HG03439 (cell line): ENCODE data around the gene FRG1.
"Not testable (repeated sequence)": the region's sequence is repeated elsewhere in the genome, so short reads cannot be mapped to it uniquely, and the experiment has no call there.

ENCODE experiments used
- ATAC-seq: cut with Tn5 transposase; IDR thresholded peaks from one replicate; pipeline ENCODE4 v1.9.1; 2021; ENCODE audit warnings: mild to moderate bottlenecking, moderate library complexity; ENCODE audit not compliant: unreplicated experiment

Gene FRG1

GRCh38 chr4:189940178-189941004 lies at the start of gene FRG1:
TSS of gene FRG1 (plus strand) at chr4:189940872. CDS start at chr4:189941010, 138 bp downstream.
- ATAC-seq: peak; percentile 100

DNA sequence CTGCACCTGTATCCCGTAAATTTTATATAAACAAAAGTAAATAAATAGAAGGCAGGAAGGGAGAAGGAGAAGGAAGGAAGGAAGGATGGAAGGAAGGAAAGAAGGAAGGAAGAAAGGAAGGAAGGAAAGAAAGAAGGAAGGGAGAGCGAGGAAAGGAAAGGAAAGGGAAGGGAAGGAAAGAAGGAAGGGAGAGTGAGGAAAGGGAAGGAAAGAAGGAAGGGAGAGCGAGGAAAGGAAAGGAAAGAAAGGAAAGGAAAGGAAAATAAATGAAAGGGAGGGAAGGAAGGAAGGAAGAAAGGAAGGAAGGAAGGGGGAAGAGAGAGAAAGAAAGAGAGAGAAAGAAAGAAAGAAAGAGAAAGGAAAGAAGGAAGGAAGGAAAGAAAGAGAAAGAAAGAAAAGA lies 43.0 kb upstream of the FRG1 start:
- no peak for ATAC-seq

DNA sequence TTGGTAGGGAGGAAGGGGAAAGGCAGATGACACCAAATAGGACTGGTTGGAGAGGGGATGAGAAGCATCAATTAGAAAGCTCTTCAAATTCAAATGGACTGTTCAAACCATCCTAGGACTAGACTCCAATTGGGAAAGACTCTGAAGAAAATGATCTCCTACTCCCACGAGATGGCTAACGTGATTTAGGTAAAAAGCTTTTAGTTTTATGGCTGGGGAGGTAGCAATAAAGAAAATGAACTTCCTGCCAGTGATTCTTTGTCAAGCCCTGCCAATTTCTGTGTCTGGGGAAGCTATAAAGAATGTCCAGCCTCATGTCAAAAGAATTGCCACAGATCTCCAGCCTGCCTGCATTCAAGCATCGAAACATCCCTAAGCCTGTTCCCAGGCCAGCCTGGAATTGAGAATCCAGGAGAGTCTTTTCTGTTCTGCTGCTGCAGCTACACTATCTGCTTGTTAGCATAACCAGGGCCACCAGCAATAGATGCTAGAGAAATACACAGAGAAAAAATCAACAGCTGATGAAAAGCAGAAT lies 41.1 kb upstream of the FRG1 start:
- ATAC-seq: not testable (repeated sequence)

DNA sequence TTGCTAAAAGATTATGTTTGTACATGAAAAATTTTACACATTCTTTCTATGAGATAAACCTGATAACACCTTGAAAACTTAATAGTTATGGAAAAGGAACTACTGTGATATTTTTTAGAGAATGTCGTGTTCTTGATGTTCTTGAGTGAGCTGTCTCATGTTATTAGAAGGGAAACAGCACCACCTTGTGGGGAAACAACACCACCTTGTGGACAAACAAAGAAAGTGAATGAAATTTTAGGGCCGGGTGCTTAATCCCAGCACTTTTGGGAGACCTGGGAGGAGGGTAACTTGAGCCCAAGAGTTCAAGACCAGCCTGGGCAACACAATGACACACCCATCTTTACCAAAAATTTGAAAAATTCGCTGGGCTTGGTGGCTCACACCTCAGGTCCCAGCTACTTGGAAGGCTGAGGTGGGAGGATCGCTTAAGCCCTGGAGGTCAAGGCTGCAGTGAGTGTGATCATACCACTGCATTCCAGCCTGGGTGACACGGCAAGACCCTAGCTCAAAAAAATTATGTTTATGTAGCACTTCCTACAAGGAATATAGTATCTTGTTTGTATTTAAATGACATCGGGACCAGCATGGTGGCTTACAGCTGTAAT lies 36.1 kb upstream of the FRG1 start:
- ATAC-seq: not testable (repeated sequence)

- no peak for ATAC-seq
Observed at GRCh38 chr4:189912170-189912569, 28.5 kb upstream of the FRG1 start.

DNA sequence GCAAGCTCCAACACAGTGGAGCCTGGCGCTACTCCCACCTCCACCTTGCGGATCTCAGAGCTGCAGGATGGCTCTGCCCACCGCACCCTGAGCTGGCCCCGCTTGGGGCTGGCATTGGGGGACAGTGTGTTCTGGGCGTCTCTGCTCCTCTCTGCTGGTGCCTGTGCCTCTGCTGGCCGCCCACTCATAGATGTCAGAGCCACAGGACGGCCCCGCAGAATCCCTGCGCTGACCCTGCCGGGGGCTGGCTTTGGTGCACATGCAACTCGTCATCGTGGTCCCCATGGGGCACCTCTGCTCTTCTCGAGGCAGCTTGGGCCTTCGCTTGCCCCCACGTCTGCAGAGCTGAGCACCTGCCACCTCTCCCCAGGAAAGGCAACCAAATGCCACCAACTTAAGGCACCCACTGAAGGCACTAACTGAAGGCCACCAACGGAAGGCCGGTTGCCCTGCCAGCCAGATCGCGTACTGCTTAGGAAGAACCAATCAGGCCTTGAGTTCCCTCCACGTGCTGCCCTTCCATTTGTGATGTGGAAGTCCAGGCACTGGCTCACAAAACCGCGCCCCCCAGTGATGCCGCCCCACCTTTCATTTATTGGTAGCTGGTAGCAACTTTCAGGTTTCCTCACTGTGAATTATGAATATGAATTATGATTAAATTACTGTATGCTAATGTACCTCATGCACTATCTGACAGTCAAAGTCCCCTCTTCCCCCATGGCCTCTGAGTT lies 23.3 kb upstream of the FRG1 start:
- no peak for ATAC-seq

GRCh38 chr4:189921058-189921457 lies 19.6 kb upstream of the FRG1 start:
- no peak for ATAC-seq

- ATAC-seq: not testable (repeated sequence)
Observed at GRCh38 chr4:189926742-189927141, 13.9 kb upstream of the FRG1 start.

- no peak for ATAC-seq
Observed at GRCh38 chr4:189941005-189941450, 356 bp downstream of the FRG1 start.

- ATAC-seq: not testable (repeated sequence)
Observed at GRCh38 chr4:189942412-189942811, 1.7 kb downstream of the FRG1 start.

- not testable (repeated sequence) for ATAC-seq
Observed at GRCh38 chr4:189944077-189944476, 3.4 kb downstream of the FRG1 start.

- not testable (repeated sequence) for ATAC-seq
Observed at GRCh38 chr4:189946906-189947305, 6.2 kb downstream of the FRG1 start.

- not testable (repeated sequence) for ATAC-seq
Observed at GRCh38 chr4:189948486-189948885, 7.8 kb downstream of the FRG1 start.

DNA sequence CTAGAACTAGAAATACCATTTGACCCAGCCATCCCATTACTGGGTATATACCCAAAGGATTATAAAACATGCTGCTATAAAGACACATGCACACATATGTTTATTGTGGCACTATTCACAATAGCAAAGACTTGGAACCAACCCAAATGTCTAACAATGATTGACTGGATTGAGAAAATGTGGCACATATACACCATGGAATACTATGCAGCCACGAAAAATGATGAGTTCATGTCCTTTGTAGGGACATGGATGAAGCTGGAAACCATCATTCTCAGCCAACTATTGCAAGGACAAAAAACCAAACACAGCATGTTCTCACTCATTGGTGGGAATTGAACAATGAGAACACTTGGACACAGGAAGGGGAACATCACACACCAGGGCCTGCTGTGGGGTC lies 28.6 kb downstream of the FRG1 start:
- not testable (repeated sequence) for ATAC-seq

GRCh38 chr4:189973646-189974045 lies 33.0 kb downstream of the FRG1 start:
- ATAC-seq: no peak

DNA sequence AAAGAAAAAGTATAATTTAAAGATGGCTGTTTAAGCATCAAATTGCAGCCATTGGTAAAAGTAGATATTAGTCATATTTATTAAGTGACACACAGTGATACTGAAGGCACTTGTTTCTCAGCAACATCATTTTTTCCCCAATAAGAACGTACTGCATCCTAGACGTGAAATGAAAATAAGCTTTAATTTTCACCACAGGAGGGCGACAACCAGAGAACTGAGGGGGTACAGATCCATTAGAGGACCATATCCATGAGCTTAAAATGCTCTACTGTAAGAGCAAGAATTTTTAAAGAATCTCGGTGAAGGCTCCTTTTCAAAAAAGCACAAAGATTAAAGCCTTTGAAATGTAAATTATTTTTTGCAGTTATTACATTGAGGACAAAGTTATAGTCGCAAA lies 33.4 kb downstream of the FRG1 start:
- ATAC-seq: no peak

DNA sequence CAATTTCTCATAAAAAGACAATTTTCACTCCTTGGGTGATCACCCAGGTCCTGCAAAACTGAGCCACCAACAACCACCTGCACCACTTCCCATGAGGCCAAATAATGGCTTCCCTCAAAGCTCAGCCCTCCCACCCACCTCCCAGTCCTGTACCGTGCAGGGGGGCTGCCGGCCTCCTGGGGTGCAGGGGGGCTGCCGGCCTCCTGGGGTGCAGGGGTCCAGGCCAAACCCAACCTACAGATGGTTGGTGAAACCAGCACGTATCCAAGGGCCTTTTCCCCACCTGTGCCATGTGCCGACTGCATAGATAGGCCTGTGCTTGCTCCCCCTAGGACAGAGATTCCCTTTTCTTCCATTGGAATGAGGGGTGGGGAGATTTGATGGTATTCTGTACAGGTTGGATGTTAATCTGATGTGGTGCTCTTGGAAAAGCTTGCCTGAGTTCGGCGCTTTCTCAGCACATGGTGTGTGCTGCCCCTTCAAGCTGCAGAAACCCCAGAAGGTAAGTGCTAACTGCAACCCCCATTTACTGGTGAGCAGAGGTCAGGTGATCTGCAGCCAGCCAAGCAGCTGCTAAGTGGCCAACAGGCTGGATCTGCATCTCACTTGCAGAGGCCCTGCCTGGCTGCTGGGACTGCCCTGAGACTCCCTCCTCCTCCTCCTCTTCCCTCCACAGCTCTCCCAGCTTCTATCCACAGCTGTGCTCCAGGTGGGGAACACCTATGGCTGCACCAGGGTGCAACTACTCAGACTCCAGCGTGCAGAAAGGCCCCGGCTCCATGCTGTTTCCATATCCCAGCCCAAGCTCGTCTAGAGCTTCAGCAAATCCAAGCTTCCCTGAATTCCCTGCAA lies 38.8 kb downstream of the FRG1 start:
- ATAC-seq: no peak

DNA sequence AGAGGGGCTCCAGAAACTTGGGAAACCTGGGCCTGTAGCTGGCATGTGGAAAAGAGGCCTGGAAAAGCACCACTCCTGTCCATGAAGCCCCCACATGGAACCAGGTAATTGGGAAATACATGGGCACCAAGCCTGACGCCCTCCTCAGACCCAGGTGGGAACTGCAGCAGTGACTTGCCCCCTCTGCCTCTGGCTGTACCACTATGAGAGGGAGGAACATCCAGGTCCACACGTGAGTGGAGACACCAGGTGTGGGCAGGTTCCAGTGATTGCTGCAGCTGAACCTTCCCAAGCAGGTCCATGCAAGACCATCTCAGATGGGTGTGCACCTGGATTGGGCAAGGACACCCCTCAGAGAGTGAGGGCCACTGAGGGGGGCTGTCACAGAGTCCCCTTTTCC lies 39.6 kb downstream of the FRG1 start:
- not testable (repeated sequence) for ATAC-seq

DNA sequence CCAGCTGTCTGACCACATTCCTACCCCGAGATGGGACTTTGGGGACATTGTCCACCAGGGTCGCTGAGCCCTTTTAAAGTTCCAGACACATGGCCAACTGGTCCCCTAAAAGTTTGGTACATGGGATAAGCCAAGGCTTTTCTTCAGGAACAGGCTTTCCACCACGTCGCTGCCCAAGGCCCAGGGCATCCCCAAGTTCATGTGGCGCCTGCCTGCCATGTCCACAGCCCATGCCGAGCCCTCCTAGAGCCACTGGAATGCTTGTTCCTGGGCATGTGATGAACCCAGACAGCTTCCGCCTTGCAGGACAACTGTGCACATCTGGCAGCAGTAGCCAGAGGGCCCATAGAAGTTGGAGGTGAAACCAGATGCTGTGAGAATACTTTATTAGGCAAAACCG lies 41.3 kb downstream of the FRG1 start:
- no peak for ATAC-seq

DNA sequence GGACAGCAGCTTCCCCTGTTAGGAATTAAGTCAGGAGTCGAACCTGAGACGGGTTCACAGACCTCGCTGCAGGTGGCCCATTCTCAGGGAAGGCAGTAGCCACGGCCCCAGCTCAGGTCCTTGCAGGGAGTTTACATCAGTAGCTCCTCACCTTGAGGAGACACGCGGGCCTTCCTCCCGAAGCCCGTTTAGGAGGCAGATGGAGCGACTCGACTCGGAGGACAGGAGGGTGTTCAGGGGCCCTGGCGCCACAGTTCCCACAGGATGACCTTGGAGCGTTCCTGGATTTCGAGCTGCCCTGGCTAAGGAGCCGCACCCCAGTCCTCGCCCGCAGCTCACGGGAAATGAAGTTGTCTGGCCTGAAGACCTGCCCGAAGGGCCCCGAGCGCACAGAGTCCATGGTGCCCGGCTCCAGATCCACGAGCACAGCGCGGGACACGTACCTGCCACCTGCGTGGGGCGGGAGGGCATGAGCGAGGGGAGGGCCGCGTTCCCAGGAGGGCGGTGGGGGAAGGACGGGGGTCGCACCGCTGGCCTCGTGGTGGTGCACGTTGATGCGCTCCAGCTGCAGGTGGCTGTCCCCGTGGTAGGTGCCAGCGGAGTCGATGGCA lies 43.3 kb downstream of the FRG1 start:
- ATAC-seq: not testable (repeated sequence)
